Measurements from ENCODE around the gene ST6GALNAC3.

ST6GALNAC3 gene

GRCh38 chr1:76074321-76075187 is at the start of gene ST6GALNAC3:
ST6GALNAC3 (plus strand) TSS chr1:76074746.
- Histone ChIP-seq H3K9me3 (ENCODE audit: control insufficient read depth in 2 of 2, low read length in 2 of 2) (no peaks in the 10 kb centered on the region), H3K9ac (ENCODE audit: low read depth in 1 of 2, low read length in 2 of 2) (peak within 1 kb of the TSS; percentile 53 to 76), H3K4me3 (ENCODE audit: low read length in 2 of 2) (peak within 1 kb of the TSS; percentile 81 to 84)

DNA sequence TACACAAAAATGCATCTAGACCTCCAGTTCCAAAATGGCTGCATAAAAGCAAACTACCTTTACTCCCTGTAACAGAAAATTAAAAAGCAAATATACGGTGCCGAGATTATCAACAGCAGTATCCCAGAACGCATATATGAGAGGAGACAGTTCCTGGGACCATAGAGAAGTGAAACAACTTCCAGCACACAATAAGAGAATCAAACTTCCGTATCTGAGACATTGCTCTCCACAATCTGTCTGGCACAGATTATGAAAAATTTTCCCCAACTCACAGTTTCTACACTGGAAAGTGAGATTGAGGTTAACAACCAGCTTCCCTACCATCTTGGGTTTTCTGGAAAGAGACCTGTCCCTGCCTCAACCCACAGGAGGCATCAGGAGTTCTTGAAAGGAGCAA is 47.2 kb upstream of the ST6GALNAC3 start:
- Histone ChIP-seq H3K4me3 (ENCODE audit: low read length in 2 of 2) (no peak overlapping the region), H3K9ac (ENCODE audit: low read depth in 1 of 2, low read length in 2 of 2) (no peak overlapping the region), H3K27ac (ENCODE audit: low read depth in 2 of 2, low read length in 2 of 2) (no peak overlapping the region), H3K4me1 (ENCODE audit: control insufficient read depth in 2 of 2, insufficient read depth in 2 of 2, low read length in 2 of 2) (no peaks in the 10 kb centered on the region), H3K27me3 (ENCODE audit: control insufficient read depth in 2 of 2, insufficient read depth in 2 of 2, low read length in 2 of 2) (no peaks in the 10 kb centered on the region), H3K36me3 (ENCODE audit: control insufficient read depth in 2 of 2, insufficient read depth in 2 of 2, low read length in 2 of 2) (no peaks in the 10 kb centered on the region), H3K9me3 (ENCODE audit: control insufficient read depth in 2 of 2, low read length in 2 of 2) (no peaks in the 10 kb centered on the region)

More at GRCh38 chr1:76074321-76075187, at the start of gene ST6GALNAC3:
- H3K27ac ChIP-seq (ENCODE audit: low read depth in 2 of 2, low read length in 2 of 2) = peak within 1 kb of the TSS; percentile 28 to 40
- no peaks in the 10 kb centered on the region for H3K27me3 ChIP-seq (ENCODE audit: control insufficient read depth in 2 of 2, insufficient read depth in 2 of 2, low read length in 2 of 2)
- peaks cover 2 to 6% of the 10 kb centered on the region in 2 donors for H3K4me1 ChIP-seq (ENCODE audit: control insufficient read depth in 2 of 2, insufficient read depth in 2 of 2, low read length in 2 of 2)
- no peaks in the 10 kb centered on the region for H3K36me3 ChIP-seq (ENCODE audit: control insufficient read depth in 2 of 2, insufficient read depth in 2 of 2, low read length in 2 of 2)

- H3K36me3 ChIP-seq (ENCODE audit: control insufficient read depth in 2 of 2, insufficient read depth in 2 of 2, low read length in 2 of 2) = no peaks in the 10 kb centered on the region
- H3K27me3 ChIP-seq (ENCODE audit: control insufficient read depth in 2 of 2, insufficient read depth in 2 of 2, low read length in 2 of 2) = no peaks in the 10 kb centered on the region
- no peak overlapping the region for H3K9ac ChIP-seq (ENCODE audit: low read depth in 1 of 2, low read length in 2 of 2)
- H3K9me3 ChIP-seq (ENCODE audit: control insufficient read depth in 2 of 2, low read length in 2 of 2) = no peaks in the 10 kb centered on the region
- H3K4me3 ChIP-seq (ENCODE audit: low read length in 2 of 2) = no peak overlapping the region
- H3K27ac ChIP-seq (ENCODE audit: low read depth in 2 of 2, low read length in 2 of 2) = no peak overlapping the region
- H3K4me1 ChIP-seq (ENCODE audit: control insufficient read depth in 2 of 2, insufficient read depth in 2 of 2, low read length in 2 of 2) = no peaks in the 10 kb centered on the region
Measured at GRCh38 chr1:76029331-76029730, 45.2 kb upstream of the ST6GALNAC3 start.

GRCh38 chr1:76031496-76031895 is 43.0 kb upstream of the ST6GALNAC3 start:
- Histone ChIP-seq H3K4me1 (ENCODE audit: control insufficient read depth in 2 of 2, insufficient read depth in 2 of 2, low read length in 2 of 2) (no peaks in the 10 kb centered on the region), H3K9me3 (ENCODE audit: control insufficient read depth in 2 of 2, low read length in 2 of 2) (no peaks in the 10 kb centered on the region)

DNA sequence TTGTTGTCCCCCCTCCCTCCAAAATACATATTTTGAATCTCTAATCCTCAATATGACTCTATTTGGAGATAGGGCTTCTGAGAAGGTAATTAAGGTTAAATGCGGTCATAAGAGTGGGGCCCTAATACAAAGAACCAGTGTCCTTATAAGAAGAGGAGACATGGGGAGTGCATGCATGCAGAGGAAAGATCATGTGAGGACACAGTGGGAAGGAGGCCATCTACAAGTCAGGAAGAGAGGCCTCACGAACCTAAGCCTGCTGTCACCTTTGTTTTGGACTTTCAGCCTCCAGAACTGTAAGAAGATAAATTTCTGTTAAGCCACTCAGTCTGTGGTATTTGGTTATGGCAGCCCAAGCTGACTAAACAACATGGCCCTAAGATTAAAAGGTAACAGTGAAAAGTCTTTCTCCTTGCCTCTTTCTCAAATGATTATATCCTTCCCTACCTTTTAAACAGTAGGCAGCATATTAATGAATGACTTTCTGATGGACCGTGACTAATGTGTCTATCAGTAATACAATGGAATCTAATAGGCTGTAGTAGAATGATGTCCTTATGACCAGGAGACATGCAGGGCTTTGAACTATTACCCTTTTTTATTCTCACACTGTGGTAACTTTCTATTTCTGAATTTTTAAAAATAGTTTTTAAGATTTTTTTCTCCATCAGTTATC is 40.6 kb upstream of the ST6GALNAC3 start:
- Histone ChIP-seq H3K27ac (ENCODE audit: low read depth in 2 of 2, low read length in 2 of 2) (no peak overlapping the region), H3K36me3 (ENCODE audit: control insufficient read depth in 2 of 2, insufficient read depth in 2 of 2, low read length in 2 of 2) (no peaks in the 10 kb centered on the region), H3K9ac (ENCODE audit: low read depth in 1 of 2, low read length in 2 of 2) (no peak overlapping the region), H3K4me3 (ENCODE audit: low read length in 2 of 2) (no peak overlapping the region), H3K9me3 (ENCODE audit: control insufficient read depth in 2 of 2, low read length in 2 of 2) (no peaks in the 10 kb centered on the region), H3K27me3 (ENCODE audit: control insufficient read depth in 2 of 2, insufficient read depth in 2 of 2, low read length in 2 of 2) (no peaks in the 10 kb centered on the region), H3K4me1 (ENCODE audit: control insufficient read depth in 2 of 2, insufficient read depth in 2 of 2, low read length in 2 of 2) (peaks cover 12 to 14% of the 10 kb centered on the region in 2 donors)

More at GRCh38 chr1:76031496-76031895, 43.0 kb upstream of the ST6GALNAC3 start:
- no peaks in the 10 kb centered on the region for H3K36me3 ChIP-seq (ENCODE audit: control insufficient read depth in 2 of 2, insufficient read depth in 2 of 2, low read length in 2 of 2)
- H3K9ac ChIP-seq (ENCODE audit: low read depth in 1 of 2, low read length in 2 of 2) = no peak overlapping the region
- H3K27me3 ChIP-seq (ENCODE audit: control insufficient read depth in 2 of 2, insufficient read depth in 2 of 2, low read length in 2 of 2) = no peaks in the 10 kb centered on the region
- no peak overlapping the region for H3K27ac ChIP-seq (ENCODE audit: low read depth in 2 of 2, low read length in 2 of 2)
- no peak overlapping the region for H3K4me3 ChIP-seq (ENCODE audit: low read length in 2 of 2)

DNA sequence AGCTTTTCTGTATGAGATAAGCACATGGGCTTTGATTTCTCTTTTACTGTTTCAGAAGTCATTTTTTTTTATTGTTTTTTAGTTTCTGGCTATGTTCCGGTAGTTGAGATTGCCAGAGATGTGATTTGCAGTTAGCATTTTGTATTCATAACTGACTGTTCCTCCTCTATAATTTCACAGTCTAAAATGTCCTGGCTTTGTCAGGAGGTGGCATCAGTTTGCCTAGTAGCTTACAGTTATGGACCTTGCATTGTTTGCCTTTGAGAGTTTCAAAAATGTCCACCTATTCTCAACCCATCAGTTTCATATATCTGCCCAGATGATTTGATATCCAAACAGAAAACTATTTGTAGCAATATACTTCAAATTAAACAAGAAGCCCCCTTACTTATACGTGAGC is 39.5 kb upstream of the ST6GALNAC3 start:
- no peak overlapping the region for H3K4me3 ChIP-seq (ENCODE audit: low read length in 2 of 2)
- no peak overlapping the region for H3K9ac ChIP-seq (ENCODE audit: low read depth in 1 of 2, low read length in 2 of 2)
- H3K36me3 ChIP-seq (ENCODE audit: control insufficient read depth in 2 of 2, insufficient read depth in 2 of 2, low read length in 2 of 2) = no peaks in the 10 kb centered on the region
- H3K27ac ChIP-seq (ENCODE audit: low read depth in 2 of 2, low read length in 2 of 2) = no peak overlapping the region
- H3K27me3 ChIP-seq (ENCODE audit: control insufficient read depth in 2 of 2, insufficient read depth in 2 of 2, low read length in 2 of 2) = no peaks in the 10 kb centered on the region
- H3K9me3 ChIP-seq (ENCODE audit: control insufficient read depth in 2 of 2, low read length in 2 of 2) = no peaks in the 10 kb centered on the region
- peaks cover 12 to 20% of the 10 kb centered on the region in 2 donors for H3K4me1 ChIP-seq (ENCODE audit: control insufficient read depth in 2 of 2, insufficient read depth in 2 of 2, low read length in 2 of 2)

DNA sequence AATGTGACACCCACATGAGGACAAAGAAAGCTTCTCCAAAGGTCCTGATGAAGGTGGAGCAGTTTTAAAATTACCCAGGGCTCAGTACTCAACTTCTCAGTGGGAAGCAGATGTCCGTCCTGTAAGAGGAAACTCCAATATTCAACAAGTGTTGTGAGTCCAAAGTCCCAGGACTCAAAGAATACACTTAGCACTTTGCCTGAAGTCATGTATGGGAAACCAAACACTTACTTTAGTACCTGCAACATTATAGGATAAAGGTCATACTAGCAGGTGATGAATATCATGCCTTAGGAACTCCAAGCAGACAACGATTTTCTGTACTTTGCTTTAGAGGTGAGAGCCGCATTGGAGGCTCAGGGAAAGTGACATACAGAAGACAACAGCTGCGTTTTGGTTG is 37.2 kb upstream of the ST6GALNAC3 start:
- Histone ChIP-seq H3K27me3 (ENCODE audit: control insufficient read depth in 2 of 2, insufficient read depth in 2 of 2, low read length in 2 of 2) (no peaks in the 10 kb centered on the region), H3K27ac (ENCODE audit: low read depth in 2 of 2, low read length in 2 of 2) (peak overlapping the region; percentile 4 to 42), H3K4me1 (ENCODE audit: control insufficient read depth in 2 of 2, insufficient read depth in 2 of 2, low read length in 2 of 2) (peaks cover 15 to 28% of the 10 kb centered on the region in 2 donors), H3K4me3 (ENCODE audit: low read length in 2 of 2) (peak overlapping the region in 1 of 2 donors; percentile 12), H3K9ac (ENCODE audit: low read depth in 1 of 2, low read length in 2 of 2) (no peak overlapping the region), H3K9me3 (ENCODE audit: control insufficient read depth in 2 of 2, low read length in 2 of 2) (no peaks in the 10 kb centered on the region), H3K36me3 (ENCODE audit: control insufficient read depth in 2 of 2, insufficient read depth in 2 of 2, low read length in 2 of 2) (no peaks in the 10 kb centered on the region)

GRCh38 chr1:76038287-76039004 is 36.1 kb upstream of the ST6GALNAC3 start:
- H3K27ac ChIP-seq (ENCODE audit: low read depth in 2 of 2, low read length in 2 of 2) = peak overlapping the region; percentile 4 to 39
- H3K9me3 ChIP-seq (ENCODE audit: control insufficient read depth in 2 of 2, low read length in 2 of 2) = no peaks in the 10 kb centered on the region
- no peaks in the 10 kb centered on the region for H3K27me3 ChIP-seq (ENCODE audit: control insufficient read depth in 2 of 2, insufficient read depth in 2 of 2, low read length in 2 of 2)
- no peaks in the 10 kb centered on the region for H3K36me3 ChIP-seq (ENCODE audit: control insufficient read depth in 2 of 2, insufficient read depth in 2 of 2, low read length in 2 of 2)
- no peak overlapping the region for H3K9ac ChIP-seq (ENCODE audit: low read depth in 1 of 2, low read length in 2 of 2)
- no peak overlapping the region for H3K4me3 ChIP-seq (ENCODE audit: low read length in 2 of 2)
- H3K4me1 ChIP-seq (ENCODE audit: control insufficient read depth in 2 of 2, insufficient read depth in 2 of 2, low read length in 2 of 2) = peaks cover 15 to 28% of the 10 kb centered on the region in 2 donors

GRCh38 chr1:76046149-76046548 is 28.4 kb upstream of the ST6GALNAC3 start:
- Histone ChIP-seq H3K9ac (ENCODE audit: low read depth in 1 of 2, low read length in 2 of 2) (no peak overlapping the region), H3K9me3 (ENCODE audit: control insufficient read depth in 2 of 2, low read length in 2 of 2) (no peaks in the 10 kb centered on the region), H3K36me3 (ENCODE audit: control insufficient read depth in 2 of 2, insufficient read depth in 2 of 2, low read length in 2 of 2) (no peaks in the 10 kb centered on the region), H3K27ac (ENCODE audit: low read depth in 2 of 2, low read length in 2 of 2) (no peak overlapping the region), H3K27me3 (ENCODE audit: control insufficient read depth in 2 of 2, insufficient read depth in 2 of 2, low read length in 2 of 2) (no peaks in the 10 kb centered on the region), H3K4me3 (ENCODE audit: low read length in 2 of 2) (no peak overlapping the region), H3K4me1 (ENCODE audit: control insufficient read depth in 2 of 2, insufficient read depth in 2 of 2, low read length in 2 of 2) (peaks cover 0 to 4% of the 10 kb centered on the region in 2 donors)

DNA sequence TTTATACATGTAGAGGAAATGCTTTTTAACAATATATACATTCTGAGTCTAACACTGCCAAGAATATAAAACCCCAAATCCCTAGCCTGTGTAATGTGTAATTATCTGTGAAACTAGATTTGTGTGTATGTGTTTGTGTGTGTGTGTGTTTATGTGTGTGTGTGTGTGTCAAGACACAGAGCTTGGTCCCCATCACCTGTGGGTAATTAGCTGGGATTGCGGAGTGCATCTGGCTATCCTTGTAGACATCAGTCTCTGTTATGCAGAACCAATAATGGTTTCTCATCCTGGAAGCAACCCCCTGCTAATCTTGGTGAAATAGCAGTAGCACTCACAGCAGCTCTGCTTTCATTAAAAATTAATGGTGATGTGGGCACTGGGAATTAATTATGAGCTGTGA is 26.3 kb upstream of the ST6GALNAC3 start:
- no peaks in the 10 kb centered on the region for H3K9me3 ChIP-seq (ENCODE audit: control insufficient read depth in 2 of 2, low read length in 2 of 2)
- H3K4me3 ChIP-seq (ENCODE audit: low read length in 2 of 2) = no peak overlapping the region
- no peaks in the 10 kb centered on the region for H3K4me1 ChIP-seq (ENCODE audit: control insufficient read depth in 2 of 2, insufficient read depth in 2 of 2, low read length in 2 of 2)
- H3K9ac ChIP-seq (ENCODE audit: low read depth in 1 of 2, low read length in 2 of 2) = no peak overlapping the region
- no peak overlapping the region for H3K27ac ChIP-seq (ENCODE audit: low read depth in 2 of 2, low read length in 2 of 2)
- no peaks in the 10 kb centered on the region for H3K27me3 ChIP-seq (ENCODE audit: control insufficient read depth in 2 of 2, insufficient read depth in 2 of 2, low read length in 2 of 2)
- no peaks in the 10 kb centered on the region for H3K36me3 ChIP-seq (ENCODE audit: control insufficient read depth in 2 of 2, insufficient read depth in 2 of 2, low read length in 2 of 2)
